ENCODE data around the gene PGBD1. TPM values are rescaled to one million over a fixed set of nuclear protein-coding genes. Genes with fewer than 3 reads are reported as not detected.

The PGBD1 gene
- total RNA-seq, 1 donor from 2014 or later, result 5.2 TPM

DNA sequence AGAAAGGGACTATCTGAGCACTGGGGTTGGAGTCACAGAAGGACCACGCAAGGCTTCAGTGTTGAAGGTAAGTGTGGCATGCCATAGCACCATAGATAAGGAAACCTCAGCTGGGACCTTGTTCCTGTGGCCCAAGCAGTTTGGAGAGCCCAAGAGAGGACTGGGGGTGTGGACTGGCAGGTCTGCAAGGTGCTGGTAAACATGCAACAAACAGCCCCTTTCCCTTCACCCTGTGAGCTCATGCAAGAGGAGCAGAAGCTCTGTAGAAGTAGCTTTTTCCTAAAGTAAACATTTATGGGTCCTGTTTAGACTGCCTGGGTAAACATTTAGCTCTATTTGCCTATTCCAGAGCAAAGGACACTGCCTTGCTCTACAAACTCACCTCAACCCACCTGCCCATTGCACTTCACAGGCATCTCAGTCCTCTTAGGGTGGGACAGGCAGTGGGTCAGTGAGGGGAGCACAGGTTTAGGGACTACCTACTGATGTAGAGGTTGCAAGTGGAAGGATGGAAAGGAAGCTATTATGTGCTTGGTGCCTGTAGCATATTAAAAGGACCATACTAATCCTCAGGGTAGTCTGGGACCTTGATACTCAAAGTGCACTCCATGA lies 42.5 kb downstream of the PGBD1 start:
- Histone ChIP-seq H3K27ac (no peak overlapping the region), H3K4me1 (no peaks in the 10 kb centered on the region), H3K4me3 (no peak overlapping the region), H3K36me3 (peaks cover 8 to 43% of the 10 kb centered on the region in 2 donors), H3K9me3 (peaks cover 22% of the 10 kb centered on the region), H3K27me3 (no peaks in the 10 kb centered on the region)
- no peak for TF ChIP-seq POLR2A (IDR thresholded peaks at IDR 0.05)
- TF ChIP-seq, protein P1, sequence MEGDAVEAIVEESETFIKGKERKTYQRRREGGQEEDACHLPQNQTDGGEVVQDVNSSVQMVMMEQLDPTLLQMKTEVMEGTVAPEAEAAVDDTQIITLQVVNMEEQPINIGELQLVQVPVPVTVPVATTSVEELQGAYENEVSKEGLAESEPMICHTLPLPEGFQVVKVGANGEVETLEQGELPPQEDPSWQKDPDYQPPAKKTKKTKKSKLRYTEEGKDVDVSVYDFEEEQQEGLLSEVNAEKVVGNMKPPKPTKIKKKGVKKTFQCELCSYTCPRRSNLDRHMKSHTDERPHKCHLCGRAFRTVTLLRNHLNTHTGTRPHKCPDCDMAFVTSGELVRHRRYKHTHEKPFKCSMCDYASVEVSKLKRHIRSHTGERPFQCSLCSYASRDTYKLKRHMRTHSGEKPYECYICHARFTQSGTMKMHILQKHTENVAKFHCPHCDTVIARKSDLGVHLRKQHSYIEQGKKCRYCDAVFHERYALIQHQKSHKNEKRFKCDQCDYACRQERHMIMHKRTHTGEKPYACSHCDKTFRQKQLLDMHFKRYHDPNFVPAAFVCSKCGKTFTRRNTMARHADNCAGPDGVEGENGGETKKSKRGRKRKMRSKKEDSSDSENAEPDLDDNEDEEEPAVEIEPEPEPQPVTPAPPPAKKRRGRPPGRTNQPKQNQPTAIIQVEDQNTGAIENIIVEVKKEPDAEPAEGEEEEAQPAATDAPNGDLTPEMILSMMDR (IDR thresholded peaks at IDR 0.05), result no peak
- no peak for TF ChIP-seq POLR2AphosphoS5 (IDR thresholded peaks at IDR 0.05; ENCODE audit: insufficient read depth in 1 of 2, low read depth in 1 of 2)
- intact Hi-C loops (cut with DNase I), result no loop called here
- no peak for DNase-seq (ENCODE audit: extremely low spot score in 2 of 2)

DNA sequence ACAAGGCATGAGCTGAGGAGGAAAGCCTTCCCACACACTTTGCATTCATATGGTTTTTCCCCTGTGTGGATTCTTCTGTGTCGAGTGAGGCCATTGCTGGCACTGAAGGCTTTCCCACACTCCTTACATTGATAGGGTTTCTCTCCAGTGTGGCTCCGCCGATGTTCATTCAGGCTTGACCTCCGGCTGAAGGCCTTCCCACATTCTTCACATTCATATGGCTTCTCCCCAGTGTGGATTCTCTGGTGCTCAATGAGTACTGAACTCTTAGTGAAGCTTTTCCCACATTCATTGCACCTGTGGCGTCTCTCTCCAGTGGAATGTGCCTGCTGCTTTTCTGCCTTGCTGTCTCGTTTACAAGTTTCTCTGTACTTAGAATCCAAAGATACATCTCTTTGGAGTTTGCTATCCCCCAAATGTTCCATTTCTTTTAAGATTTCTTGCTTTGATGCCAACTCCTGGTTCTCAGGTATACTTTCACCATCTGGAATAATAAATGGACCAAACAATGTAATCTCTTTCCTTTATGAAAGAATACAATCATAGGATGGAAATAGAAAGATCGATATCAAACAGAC lies 45.1 kb downstream of the PGBD1 start:
- Histone ChIP-seq H3K9me3 (peaks cover 22% of the 10 kb centered on the region), H3K4me1 (no peaks in the 10 kb centered on the region), H3K27me3 (no peaks in the 10 kb centered on the region), H3K4me3 (no peak overlapping the region), H3K27ac (no peak overlapping the region), H3K36me3 (peaks cover 8 to 49% of the 10 kb centered on the region in 2 donors)
- TF ChIP-seq POLR2AphosphoS5 (IDR thresholded peaks at IDR 0.05; ENCODE audit: insufficient read depth in 1 of 2, low read depth in 1 of 2) (no peak), POLR2A (IDR thresholded peaks at IDR 0.05) (no peak)
- TF ChIP-seq, protein P1 (IDR thresholded peaks at IDR 0.05), result no peak
- no peak for DNase-seq (ENCODE audit: extremely low spot score in 2 of 2)
- intact Hi-C loops (cut with DNase I), result no loop called here

DNA sequence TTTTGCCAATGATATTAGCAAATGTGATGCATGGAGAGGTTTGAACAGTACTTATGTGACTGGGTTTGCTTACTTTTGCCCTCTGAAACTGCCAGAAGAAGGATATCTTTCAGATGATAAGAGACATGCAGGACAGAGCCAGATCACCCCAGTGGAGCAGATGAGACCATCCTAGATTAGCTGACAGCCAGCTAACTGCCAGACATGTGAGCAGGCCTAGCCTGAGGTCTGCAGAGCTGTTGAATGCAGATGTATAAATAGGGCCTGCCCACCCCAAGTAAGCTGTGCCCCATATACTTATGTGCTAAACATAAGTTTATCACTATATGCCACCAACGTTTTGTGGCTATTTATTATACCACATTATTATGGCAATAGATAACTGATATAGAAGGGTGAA lies 48.7 kb downstream of the PGBD1 start:
- H3K27me3 ChIP-seq, result no peaks in the 10 kb centered on the region
- H3K27ac ChIP-seq, result no peak overlapping the region
- H3K4me3 ChIP-seq, result no peak overlapping the region
- intact Hi-C loops (cut with DNase I), result no loop called here
- DNase-seq (ENCODE audit: extremely low spot score in 2 of 2), result no peak
- TF ChIP-seq POLR2A (IDR thresholded peaks at IDR 0.05) (no peak), POLR2AphosphoS5 (IDR thresholded peaks at IDR 0.05; ENCODE audit: insufficient read depth in 1 of 2, low read depth in 1 of 2) (no peak)
- TF ChIP-seq, protein P1 (IDR thresholded peaks at IDR 0.05), result no peak
- H3K9me3 ChIP-seq, result peaks cover 22% of the 10 kb centered on the region
- peaks cover 5% of the 10 kb centered on the region for H3K4me1 ChIP-seq
- peaks cover 8 to 41% of the 10 kb centered on the region in 2 donors for H3K36me3 ChIP-seq

DNA sequence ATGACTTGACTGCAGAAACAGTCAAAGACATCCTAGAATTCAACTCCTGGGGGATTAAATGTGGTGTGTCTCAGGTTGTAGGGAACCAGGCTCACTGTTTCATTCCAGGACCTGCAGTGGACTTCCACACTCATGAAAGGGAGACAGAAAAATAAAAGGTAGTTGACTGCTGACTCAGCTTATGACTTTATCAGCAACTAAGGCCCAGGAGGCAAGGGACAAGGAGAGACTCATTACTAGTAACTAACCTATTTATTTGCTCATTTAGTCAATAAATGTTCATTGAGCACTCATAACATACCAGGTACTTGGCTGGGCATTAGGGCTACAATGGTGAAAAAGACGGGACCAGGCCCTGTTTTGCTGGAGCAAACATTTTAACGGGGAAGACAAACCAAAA lies 51.7 kb downstream of the PGBD1 start:
- no peak for DNase-seq (ENCODE audit: extremely low spot score in 2 of 2)
- Histone ChIP-seq H3K9me3 (no peaks in the 10 kb centered on the region), H3K27me3 (no peaks in the 10 kb centered on the region), H3K4me3 (no peak overlapping the region), H3K4me1 (peaks cover 18% of the 10 kb centered on the region), H3K36me3 (peaks cover 0 to 11% of the 10 kb centered on the region in 2 donors), H3K27ac (no peak overlapping the region)
- TF ChIP-seq, protein P1 (IDR thresholded peaks at IDR 0.05), result no peak
- TF ChIP-seq POLR2AphosphoS5 (IDR thresholded peaks at IDR 0.05; ENCODE audit: insufficient read depth in 1 of 2, low read depth in 1 of 2) (no peak), POLR2A (IDR thresholded peaks at IDR 0.05) (no peak)
- intact Hi-C loops (cut with DNase I), result no loop called here

DNA sequence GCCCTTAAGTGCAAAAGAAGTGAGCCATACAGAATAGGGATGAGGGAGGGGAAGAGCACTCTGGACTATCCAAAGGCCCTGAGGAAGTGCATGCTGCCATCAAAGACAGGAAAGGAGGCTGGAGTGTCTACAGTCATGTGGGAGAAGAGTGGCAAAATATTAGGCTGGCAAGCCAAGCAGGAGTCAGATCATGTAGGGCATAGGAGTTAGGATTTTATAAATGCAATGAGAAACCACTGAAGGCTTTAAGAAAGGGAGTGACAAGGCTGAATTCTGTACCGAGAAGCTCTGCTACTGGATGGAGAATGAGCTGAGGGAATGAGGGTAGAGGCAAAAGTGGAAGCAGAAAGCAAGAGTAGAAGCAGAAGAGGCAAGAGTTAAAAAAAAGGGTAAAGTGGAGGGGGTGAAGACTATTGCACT lies 52.2 kb downstream of the PGBD1 start:
- H3K9me3 ChIP-seq, result no peaks in the 10 kb centered on the region
- intact Hi-C loops (cut with DNase I), result no loop called here
- no peak overlapping the region for H3K27ac ChIP-seq
- no peak for DNase-seq (ENCODE audit: extremely low spot score in 2 of 2)
- H3K36me3 ChIP-seq, result peaks cover 0 to 8% of the 10 kb centered on the region in 2 donors
- no peaks in the 10 kb centered on the region for H3K27me3 ChIP-seq
- H3K4me1 ChIP-seq, result peaks cover 18% of the 10 kb centered on the region
- H3K4me3 ChIP-seq, result no peak overlapping the region
- TF ChIP-seq, protein P1 (IDR thresholded peaks at IDR 0.05), result no peak
- TF ChIP-seq POLR2AphosphoS5 (IDR thresholded peaks at IDR 0.05; ENCODE audit: insufficient read depth in 1 of 2, low read depth in 1 of 2) (no peak), POLR2A (IDR thresholded peaks at IDR 0.05) (no peak)
